BLaER1 (cell line): Measurements from ENCODE around the gene FRMD3.

Experiments used
- H3K27ac ChIP-seq: shearing (Covaris generic); formaldehyde crosslinking; 2 replicates; pipeline ENCODE4 v1.8.1; 2022
- H3K27me3 ChIP-seq: shearing (Covaris generic); formaldehyde crosslinking; 2 replicates; pipeline ENCODE4 v1.8.1; 2022
- H3K36me3 ChIP-seq: shearing (Covaris generic); formaldehyde crosslinking; 2 replicates; pipeline ENCODE4 v1.8.1; 2022
- H3K4me1 ChIP-seq: shearing (Covaris generic); formaldehyde crosslinking; 2 replicates; pipeline ENCODE4 v1.8.1; 2022
- H3K4me2 ChIP-seq: shearing (Covaris generic); formaldehyde crosslinking; 2 replicates; pipeline ENCODE4 v1.8.1; 2022
- H3K4me3 ChIP-seq: shearing (Covaris generic); formaldehyde crosslinking; 2 replicates; pipeline ENCODE4 v1.8.1; 2022
- H3K9ac ChIP-seq: shearing (Covaris generic); formaldehyde crosslinking; 2 replicates; pipeline ENCODE4 v1.8.1; 2022
- H3K9me3 ChIP-seq: shearing (Covaris generic); formaldehyde crosslinking; 2 replicates; pipeline ENCODE4 v1.8.1; 2022
- H4K20me1 ChIP-seq: shearing (Covaris generic); formaldehyde crosslinking; 2 replicates; pipeline ENCODE4 v1.8.1; 2022
- Cebpa-rat ChIP-seq: shearing (Covaris generic); IDR thresholded peaks from 2 replicates; pipeline ENCODE4 v1.8.1; 2022

FRMD3 gene

GRCh38 chr9:83266666-83267496 lies 271.3 kb downstream of the FRMD3 start:
- Histone ChIP-seq H3K27me3 (no peaks in the 10 kb centered on the region), H3K4me2 (no peak overlapping the region), H3K4me3 (no peak overlapping the region), H3K9me3 (no peaks in the 10 kb centered on the region), H3K9ac (no peak overlapping the region), H3K36me3 (no peaks in the 10 kb centered on the region), H3K4me1 (no peaks in the 10 kb centered on the region), H4K20me1 (no peaks in the 10 kb centered on the region), H3K27ac (no peak overlapping the region)
- TF ChIP-seq Cebpa-rat, result no peak

- no peaks in the 10 kb centered on the region for H3K36me3 ChIP-seq
- no peak overlapping the region for H3K27ac ChIP-seq
- H3K9ac ChIP-seq, result no peak overlapping the region
- H3K27me3 ChIP-seq, result no peaks in the 10 kb centered on the region
- H4K20me1 ChIP-seq, result no peaks in the 10 kb centered on the region
- no peak for TF ChIP-seq Cebpa-rat
- no peaks in the 10 kb centered on the region for H3K4me1 ChIP-seq
- H3K4me3 ChIP-seq, result no peak overlapping the region
- H3K4me2 ChIP-seq, result no peak overlapping the region
- no peaks in the 10 kb centered on the region for H3K9me3 ChIP-seq
Measured at GRCh38 chr9:83266331-83266665, 271.9 kb downstream of the FRMD3 start.

- H3K27ac ChIP-seq, result no peak overlapping the region
- TF ChIP-seq Cebpa-rat, result no peak
- H3K4me1 ChIP-seq, result no peaks in the 10 kb centered on the region
- no peaks in the 10 kb centered on the region for H3K36me3 ChIP-seq
- H3K4me3 ChIP-seq, result no peak overlapping the region
- H3K27me3 ChIP-seq, result no peaks in the 10 kb centered on the region
- H3K9ac ChIP-seq, result no peak overlapping the region
- no peaks in the 10 kb centered on the region for H3K9me3 ChIP-seq
- H3K4me2 ChIP-seq, result no peak overlapping the region
- H4K20me1 ChIP-seq, result no peaks in the 10 kb centered on the region
Measured at GRCh38 chr9:83264315-83264714, 273.9 kb downstream of the FRMD3 start.

- Histone ChIP-seq H3K9me3 (no peaks in the 10 kb centered on the region), H3K4me2 (no peak overlapping the region)
- no peak for TF ChIP-seq Cebpa-rat
Measured at GRCh38 chr9:83259558-83259957, 278.6 kb downstream of the FRMD3 start.

GRCh38 chr9:83257937-83258891 lies 280.0 kb downstream of the FRMD3 start:
- Histone ChIP-seq H3K4me2 (no peak overlapping the region), H3K9me3 (peaks cover 2% of the 10 kb centered on the region; the same call in 1 of the 2 replicates), H3K27ac (no peak overlapping the region), H3K36me3 (no peaks in the 10 kb centered on the region), H3K9ac (no peak overlapping the region), H4K20me1 (no peaks in the 10 kb centered on the region), H3K4me3 (no peak overlapping the region), H3K27me3 (no peaks in the 10 kb centered on the region), H3K4me1 (no peaks in the 10 kb centered on the region)
- no peak for TF ChIP-seq Cebpa-rat

More at GRCh38 chr9:83259558-83259957, 278.6 kb downstream of the FRMD3 start:
- Histone ChIP-seq H3K36me3 (no peaks in the 10 kb centered on the region), H3K9ac (no peak overlapping the region), H3K27me3 (no peaks in the 10 kb centered on the region), H4K20me1 (no peaks in the 10 kb centered on the region), H3K4me1 (no peaks in the 10 kb centered on the region), H3K4me3 (no peak overlapping the region), H3K27ac (no peak overlapping the region)

GRCh38 chr9:83247732-83248131 lies 290.5 kb downstream of the FRMD3 start:
- no peak for TF ChIP-seq Cebpa-rat
- H3K27me3 ChIP-seq, result no peaks in the 10 kb centered on the region
- no peaks in the 10 kb centered on the region for H4K20me1 ChIP-seq
- no peak overlapping the region for H3K27ac ChIP-seq
- H3K9ac ChIP-seq, result no peak overlapping the region
- no peak overlapping the region for H3K4me2 ChIP-seq
- no peak overlapping the region for H3K4me3 ChIP-seq
- H3K9me3 ChIP-seq, result peaks cover 21% of the 10 kb centered on the region
- no peaks in the 10 kb centered on the region for H3K36me3 ChIP-seq
- no peaks in the 10 kb centered on the region for H3K4me1 ChIP-seq

GRCh38 chr9:83245979-83246659 lies 292.1 kb downstream of the FRMD3 start:
- no peaks in the 10 kb centered on the region for H3K4me1 ChIP-seq
- TF ChIP-seq Cebpa-rat, result no peak
- H4K20me1 ChIP-seq, result no peaks in the 10 kb centered on the region
- H3K9ac ChIP-seq, result no peak overlapping the region
- H3K27me3 ChIP-seq, result no peaks in the 10 kb centered on the region
- H3K27ac ChIP-seq, result no peak overlapping the region
- no peak overlapping the region for H3K4me2 ChIP-seq
- H3K36me3 ChIP-seq, result no peaks in the 10 kb centered on the region
- no peak overlapping the region for H3K4me3 ChIP-seq
- H3K9me3 ChIP-seq, result peaks cover 5% of the 10 kb centered on the region; the same call in 1 of the 2 replicates

GRCh38 chr9:83242066-83242465 lies 296.1 kb downstream of the FRMD3 start:
- TF ChIP-seq Cebpa-rat, result no peak
- H3K9me3 ChIP-seq, result no peaks in the 10 kb centered on the region
- peaks cover 13% of the 10 kb centered on the region for H3K4me1 ChIP-seq

GRCh38 chr9:83240671-83241070 lies 297.5 kb downstream of the FRMD3 start:
- Histone ChIP-seq H4K20me1 (no peaks in the 10 kb centered on the region), H3K36me3 (no peaks in the 10 kb centered on the region), H3K9ac (no peak overlapping the region), H3K27ac (no peak overlapping the region), H3K4me3 (no peak overlapping the region), H3K4me2 (no peak overlapping the region), H3K4me1 (peaks cover 13% of the 10 kb centered on the region), H3K9me3 (no peaks in the 10 kb centered on the region), H3K27me3 (no peaks in the 10 kb centered on the region)
- TF ChIP-seq Cebpa-rat, result no peak

More at GRCh38 chr9:83242066-83242465, 296.1 kb downstream of the FRMD3 start:
- Histone ChIP-seq H3K4me2 (no peak overlapping the region), H4K20me1 (no peaks in the 10 kb centered on the region), H3K27me3 (no peaks in the 10 kb centered on the region), H3K36me3 (no peaks in the 10 kb centered on the region), H3K4me3 (no peak overlapping the region), H3K9ac (no peak overlapping the region), H3K27ac (no peak overlapping the region)
